AG04450 (cell line): ENCODE results near the gene GPR52. TPM values are rescaled to one million over a fixed set of nuclear protein-coding genes. Genes with fewer than 3 reads are reported as not detected.

Experiments used
- CTCF ChIA-PET: fragments of 300-600, 350-600 bp; formaldehyde crosslinking; extraction: SDS; loops from one replicate; lab custom pipeline; 2022; ENCODE audit warnings: antibody characterized with exemption, inconsistent platforms; lab: Charles Lee
- POLR2A ChIA-PET: fragments of 350-600 bp; formaldehyde crosslinking; extraction: SDS; loops from one replicate; lab custom pipeline; 2021; ENCODE audit warnings: antibody characterized with exemption, inconsistent platforms; lab: Yijun Ruan, JAX
- DNase-seq: peaks from one replicate; pipeline ENCODE4 v3.0.0-alpha.2; 2011; ENCODE audit warnings: low read depth, low spot score
- H3K27ac ChIP-seq: one replicate; pipeline ENCODE4 v1.5.1; 2012; ENCODE audit warnings: low read depth, low read length, control low read depth
- H3K27me3 ChIP-seq: one replicate; pipeline ENCODE4 v1.6.0; 2012; ENCODE audit warnings: low read length; ENCODE audit not compliant: control insufficient read depth, insufficient read depth
- H3K4me3 ChIP-seq: 2 replicates; pipeline ENCODE4 v1.5.1; 2011; ENCODE audit warnings: mild to moderate bottlenecking, low read depth, low read length, control low read depth
- H3K9me3 ChIP-seq: 2 replicates; pipeline ENCODE4 v1.5.1; 2012; ENCODE audit warnings: low read length; ENCODE audit not compliant: control insufficient read depth, insufficient read depth
- CTCF ChIP-seq: IDR thresholded peaks from 2 replicates; pipeline ENCODE4 v1.5.1; 2011; ENCODE audit warnings: low read depth, low read length, control low read depth, inconsistent platforms
- polyA minus RNA-seq: library from RNA; depleted of rRNA, polyadenylated mRNA; stranded (reverse); fragments of >200 nt; gene quantifications from 2 replicates; pipeline ENCODE4 v1.2.3, GENCODE V29; 2011; rRNA and poly(A)+ RNA removed
- polyA plus RNA-seq: library from polyadenylated mRNA; depleted of rRNA; stranded (reverse); fragments of >200 nt; gene quantifications from 2 replicates; pipeline ENCODE4 v1.2.3, GENCODE V29; 2011; rRNA removed

Gene GPR52
- polyA plus RNA-seq = 0.10 TPM in 1 of 2 replicates, not detected in the other
- polyA minus RNA-seq = 3.0 and 5.5 TPM in 2 replicates

GRCh38 chr1:174447866-174448530, at the start of gene GPR52:
Gene GPR52 (plus strand): TSS chr1:174447964. CDS start chr1:174448112, 148 bp downstream.
- Histone ChIP-seq H3K27me3 (no peaks in the 10 kb centered on the region), H3K4me3 (no peak within 1 kb of the TSS), H3K27ac (no peak within 1 kb of the TSS), H3K9me3 (no peaks in the 10 kb centered on the region)
- CTCF ChIA-PET = no interaction called here
- no peak for TF ChIP-seq CTCF
- POLR2A ChIA-PET = no interaction called here
- DNase-seq = no peak

- peak; percentile 81 for DNase-seq
- Histone ChIP-seq H3K27me3 (no peaks in the 10 kb centered on the region), H3K4me3 (no peak overlapping the region), H3K27ac (no peak overlapping the region), H3K9me3 (no peaks in the 10 kb centered on the region)
- CTCF ChIA-PET = interaction anchor here (1.4 kb wide), 1 partner anchor 16 kb away, joined by 6 read pairs; no protein-coding TSS in a partner anchor
- POLR2A ChIA-PET = no interaction called here
- no peak for TF ChIP-seq CTCF
Measured at GRCh38 chr1:174398246-174398645, 49.5 kb upstream of the GPR52 start.

DNA sequence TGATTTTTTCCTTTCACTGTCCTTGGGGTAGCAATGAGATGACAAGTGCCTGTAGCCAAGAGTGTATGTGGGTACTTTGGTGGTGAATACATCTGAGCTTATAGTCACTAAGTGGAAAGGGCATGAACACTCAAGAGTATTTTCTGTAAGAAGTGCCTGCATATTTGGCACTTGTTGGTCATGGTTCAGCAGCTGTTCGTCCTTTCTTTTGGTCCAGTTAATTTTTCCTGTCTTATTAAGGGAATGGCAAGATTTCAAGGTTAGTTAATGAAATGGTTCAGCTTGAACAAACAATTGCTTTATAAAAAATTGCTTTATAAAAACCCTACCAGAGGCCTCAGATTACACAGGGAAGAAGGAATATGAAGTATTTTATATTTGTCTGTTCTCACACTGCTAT, 48.6 kb upstream of the GPR52 start:
- POLR2A ChIA-PET = no interaction called here
- Histone ChIP-seq H3K4me3 (no peak overlapping the region), H3K9me3 (no peaks in the 10 kb centered on the region), H3K27me3 (no peaks in the 10 kb centered on the region), H3K27ac (no peak overlapping the region)
- no peak for DNase-seq
- TF ChIP-seq CTCF = no peak
- CTCF ChIA-PET = interaction anchor here (0.9 to 1.4 kb wide), 3 partner anchors 15 to 137 kb away, joined by 3 to 6 read pairs (median 4); no protein-coding TSS in a partner anchor

GRCh38 chr1:174401075-174401474, 46.7 kb upstream of the GPR52 start:
- no peak for DNase-seq
- POLR2A ChIA-PET = no interaction called here
- no peak overlapping the region for H3K4me3 ChIP-seq
- CTCF ChIA-PET = interaction anchor here (0.9 kb wide), 1 partner anchor 122 kb away, joined by 3 read pairs; no protein-coding TSS in a partner anchor
- no peak overlapping the region for H3K27ac ChIP-seq
- no peaks in the 10 kb centered on the region for H3K9me3 ChIP-seq
- no peaks in the 10 kb centered on the region for H3K27me3 ChIP-seq
- no peak for TF ChIP-seq CTCF

DNA sequence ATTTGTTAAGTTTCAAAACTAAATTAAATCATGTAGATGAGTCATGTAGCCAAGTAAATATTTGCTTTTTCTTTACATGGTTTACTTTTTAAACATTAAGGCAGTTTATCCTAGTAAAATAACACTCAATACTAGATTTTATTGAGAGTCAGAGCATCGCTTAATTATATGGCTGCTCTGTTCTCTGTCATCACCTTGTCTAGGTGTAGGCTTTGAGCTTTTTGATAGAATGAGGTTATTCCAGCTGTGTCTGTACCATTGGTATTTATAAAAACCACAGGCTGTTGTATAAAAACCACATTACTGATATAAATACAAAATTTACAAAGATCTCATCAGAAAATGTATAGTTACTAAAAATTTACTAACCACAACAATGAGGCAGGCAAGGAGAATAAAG, 42.5 kb upstream of the GPR52 start:
- DNase-seq = no peak
- ChIA-PET CTCF (interaction anchor here (2.6 kb wide), 1 partner anchor 143 kb away, joined by 5 read pairs; no protein-coding TSS in a partner anchor), POLR2A (no interaction called here)
- no peak overlapping the region for H3K27ac ChIP-seq
- no peak overlapping the region for H3K4me3 ChIP-seq
- no peak for TF ChIP-seq CTCF
- no peaks in the 10 kb centered on the region for H3K27me3 ChIP-seq
- H3K9me3 ChIP-seq = no peaks in the 10 kb centered on the region
